GM23248 (cell line): Measurements from ENCODE around the gene UGT8. TPM values are rescaled to one million over a fixed set of nuclear protein-coding genes. Genes with fewer than 3 reads are reported as not detected.

Source experiments
- DNase-seq: peaks from one replicate; pipeline ENCODE4 v3.0.0-alpha.2; 2015
- H2AFZ ChIP-seq: fragments of 200-600 bp; sonication (generic); 2 replicates; pipeline ENCODE4 v1.6.1; 2016; ENCODE audit warnings: antibody characterized with exemption
- H3F3A ChIP-seq: fragments of 200-600 bp; sonication (generic); 2 replicates; pipeline ENCODE4 v1.6.1; 2016; ENCODE audit warnings: mild to moderate bottlenecking, antibody characterized with exemption, mixed run types; ENCODE audit not compliant: insufficient read depth
- H3K27ac ChIP-seq: fragments of 200-600 bp; sonication (generic); 2 replicates; pipeline ENCODE4 v1.5.1; 2016; ENCODE audit warnings: mild to moderate bottlenecking
- H3K27me3 ChIP-seq: fragments of 200-600 bp; sonication (generic); replicated peaks from 2 replicates; pipeline ENCODE4 v1.6.1; 2016; ENCODE audit warnings: mild to moderate bottlenecking; ENCODE audit not compliant: insufficient read depth
- H3K36me3 ChIP-seq: fragments of 200-600 bp; sonication (generic); 2 replicates; pipeline ENCODE4 v1.6.1; 2016; ENCODE audit warnings: low read depth, mild to moderate bottlenecking
- H3K4me1 ChIP-seq: fragments of 200-600 bp; sonication (generic); 2 replicates; pipeline ENCODE4 v1.6.1; 2016; ENCODE audit warnings: mild to moderate bottlenecking; ENCODE audit not compliant: insufficient read depth
- H3K4me2 ChIP-seq: fragments of 200-600 bp; sonication (generic); one replicate; pipeline ENCODE4 v1.6.1; 2016; ENCODE audit warnings: mild to moderate bottlenecking; ENCODE audit not compliant: unreplicated experiment
- H3K4me3 ChIP-seq: fragments of 200-600 bp; sonication (generic); 2 replicates; pipeline ENCODE4 v1.5.1; 2016; ENCODE audit warnings: mild to moderate bottlenecking
- H3K79me2 ChIP-seq: fragments of 200-600 bp; sonication (generic); 2 replicates; pipeline ENCODE4 v1.6.1; 2016; ENCODE audit warnings: mild to moderate bottlenecking; ENCODE audit not compliant: insufficient read depth
- H3K9ac ChIP-seq: fragments of 200-600 bp; sonication (generic); 2 replicates; pipeline ENCODE4 v1.6.1; 2016; ENCODE audit warnings: mild to moderate bottlenecking
- H3K9me2 ChIP-seq: fragments of 200-600 bp; sonication (generic); 2 replicates; pipeline ENCODE4 v1.6.1; 2016; ENCODE audit warnings: mixed run types, mild to moderate bottlenecking, moderate library complexity; ENCODE audit not compliant: insufficient read depth
- H3K9me3 ChIP-seq: fragments of 200-600 bp; sonication (generic); one replicate; pipeline ENCODE4 v1.6.1; 2017; ENCODE audit warnings: low read depth
- H4K20me1 ChIP-seq: fragments of 200-600 bp; sonication (generic); 2 replicates; pipeline ENCODE4 v1.6.0; 2016; ENCODE audit not compliant: insufficient read depth
- EZH2 ChIP-seq: fragments of 200-600 bp; sonication (generic); IDR thresholded peaks from 2 replicates; pipeline ENCODE4 v1.6.1; 2018; ENCODE audit warnings: antibody characterized with exemption, mild to moderate bottlenecking; ENCODE audit not compliant: insufficient read depth, poor library complexity, severe bottlenecking
- EZH2phosphoT487 ChIP-seq: fragments of 200-600 bp; sonication (generic); IDR thresholded peaks from 2 replicates; pipeline ENCODE4 v1.6.1; 2018; ENCODE audit warnings: antibody characterized with exemption, moderate library complexity, mild to moderate bottlenecking, low read depth; ENCODE audit not compliant: insufficient read depth
- WGBS, 2 experiments: methylation state at CpG; one replicate each; pipeline ENCODE4 v1.1.6; 2015 to 2017; ENCODE audit warnings: low lambda C conversion rate in 2 of 2, low coverage in 1 of 2; ENCODE audit errors: missing lambda C conversion rate in 2 of 2; 5-methylcytosine and 5-hydroxymethylcytosine counted together
- in situ Hi-C: fragments of 300-500 bp; cut with MboI; formaldehyde crosslinking; loops from 2 replicates; pipeline ENCODE4 v1.15.0; 2020
- polyA plus RNA-seq: library from polyadenylated mRNA; unstranded; fragments of >200 nt; fragmentation: Nextera tagmentation; extraction: Ambion mirVana; gene quantifications from 2 replicates; pipeline ENCODE4 v1.2.1, GENCODE V29; 2016
- total RNA-seq: library from RNA; depleted of rRNA; stranded (reverse); fragments of >200 nt; shearing (Covaris generic); gene quantifications from 2 replicates; pipeline ENCODE4 v1.2.3, GENCODE V29; 2014

UGT8 gene
- total and polyA plus RNA-seq, 2 experiments from 2014 or later, result not detected

DNA sequence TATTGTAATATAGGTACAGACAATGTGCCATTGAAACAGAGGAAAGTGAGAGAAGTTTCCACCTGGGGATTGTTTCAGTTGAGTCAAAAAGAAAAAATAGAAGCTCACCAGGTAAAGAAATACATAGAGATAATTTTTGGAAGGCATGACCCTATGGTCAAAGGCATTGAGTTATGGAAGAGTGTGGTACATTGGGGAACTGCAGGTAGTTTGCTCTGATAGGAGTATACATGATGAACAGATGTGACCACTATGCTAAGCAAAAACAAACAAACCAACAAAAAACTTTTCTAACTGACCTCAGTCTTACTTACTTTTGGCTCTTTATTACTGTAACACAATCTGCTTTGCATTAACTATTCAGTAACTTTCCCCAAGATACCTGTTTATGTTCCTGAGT is 85.9 kb downstream of the UGT8 start:
- no peak for TF ChIP-seq EZH2
- TF ChIP-seq EZH2phosphoT487, result no peak
- H3K79me2 ChIP-seq, result no peaks in the 10 kb centered on the region
- no peak overlapping the region for H2AFZ ChIP-seq
- H3K9me3 ChIP-seq, result no peaks in the 10 kb centered on the region
- H4K20me1 ChIP-seq, result no peaks in the 10 kb centered on the region
- H3K9me2 ChIP-seq, result no peaks in the 10 kb centered on the region
- 0 out of 2 replicates have a peak, but pooled peaks cover 10% of the 10 kb centered on the region for H3K27me3 ChIP-seq
- DNase-seq, result no peak
- no peak overlapping the region for H3K4me3 ChIP-seq
- H3F3A ChIP-seq, result no peaks in the 10 kb centered on the region
- H3K9ac ChIP-seq, result no peak overlapping the region
- in situ Hi-C loops, result no loop called here
- H3K4me1 ChIP-seq, result no peaks in the 10 kb centered on the region
- no peaks in the 10 kb centered on the region for H3K36me3 ChIP-seq
- H3K4me2 ChIP-seq, result no peak overlapping the region
- H3K27ac ChIP-seq, result no peak overlapping the region

- Histone ChIP-seq H3K9me3 (no peaks in the 10 kb centered on the region), H3K4me3 (no peak overlapping the region), H3K36me3 (no peaks in the 10 kb centered on the region), H3K9me2 (no peaks in the 10 kb centered on the region), H3K9ac (no peak overlapping the region), H3K4me1 (no peaks in the 10 kb centered on the region), H3K4me2 (no peak overlapping the region), H3K79me2 (no peaks in the 10 kb centered on the region), H3K27ac (no peak overlapping the region), H4K20me1 (no peaks in the 10 kb centered on the region), H3F3A (no peaks in the 10 kb centered on the region), H3K27me3 (0 out of 2 replicates have a peak, but pooled peaks cover 10% of the 10 kb centered on the region), H2AFZ (no peak overlapping the region)
- 64 to 65% methylated on average over 3 of the region's 3 CpGs for WGBS, 2 experiments
- TF ChIP-seq EZH2 (no peak), EZH2phosphoT487 (no peak)
- no peak for DNase-seq
- in situ Hi-C loops, result no loop called here
Measured at GRCh38 chr4:114688059-114688458, 89.5 kb downstream of the UGT8 start.

- Histone ChIP-seq H3K4me3 (no peak overlapping the region), H2AFZ (no peak overlapping the region), H4K20me1 (no peaks in the 10 kb centered on the region), H3K27me3 (0 out of 2 replicates have a peak, but pooled peaks cover 5% of the 10 kb centered on the region), H3F3A (no peaks in the 10 kb centered on the region), H3K4me2 (no peak overlapping the region), H3K36me3 (no peaks in the 10 kb centered on the region), H3K27ac (no peak overlapping the region), H3K9ac (no peak overlapping the region), H3K79me2 (no peaks in the 10 kb centered on the region), H3K9me2 (no peaks in the 10 kb centered on the region), H3K4me1 (no peaks in the 10 kb centered on the region), H3K9me3 (no peaks in the 10 kb centered on the region)
- DNase-seq, result no peak
- no peak for TF ChIP-seq EZH2phosphoT487
- no peak for TF ChIP-seq EZH2
- in situ Hi-C loops, result no loop called here
Measured at GRCh38 chr4:114690571-114690970, 92.0 kb downstream of the UGT8 start.

- Histone ChIP-seq H3K79me2 (no peaks in the 10 kb centered on the region), H3K9ac (no peak overlapping the region), H3K4me1 (no peaks in the 10 kb centered on the region), H3F3A (no peaks in the 10 kb centered on the region), H4K20me1 (no peaks in the 10 kb centered on the region), H3K4me2 (no peak overlapping the region), H3K4me3 (no peak overlapping the region), H3K9me2 (no peaks in the 10 kb centered on the region), H3K9me3 (no peaks in the 10 kb centered on the region), H2AFZ (no peak overlapping the region), H3K27me3 (0 out of 2 replicates have a peak, but pooled peaks cover 5% of the 10 kb centered on the region), H3K27ac (no peak overlapping the region), H3K36me3 (no peaks in the 10 kb centered on the region)
- no peak for TF ChIP-seq EZH2
- in situ Hi-C loops, result no loop called here
- no peak for DNase-seq
- 19 to 33% methylated on average over 1 of the region's 1 CpG for WGBS, 2 experiments
Measured at GRCh38 chr4:114691865-114692264, 93.3 kb downstream of the UGT8 start.

DNA sequence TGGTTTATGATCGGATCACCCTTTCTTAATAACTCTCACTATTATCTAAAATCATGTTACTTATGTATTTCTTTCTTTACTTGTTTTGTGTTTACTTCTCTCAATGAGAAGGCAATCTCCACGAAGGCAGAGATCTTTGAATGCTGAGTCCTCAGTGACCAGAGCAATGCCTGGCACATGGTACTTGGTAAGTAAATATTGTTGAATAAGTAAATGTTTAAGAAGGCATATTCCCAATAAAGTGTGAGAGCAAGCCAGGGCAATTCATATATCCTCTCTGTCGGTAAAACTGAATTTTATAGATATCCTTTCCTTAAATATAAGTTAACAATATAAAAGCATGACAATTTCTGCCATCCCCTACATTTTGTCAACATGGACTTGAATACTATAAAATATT is 94.4 kb downstream of the UGT8 start:
- Histone ChIP-seq H3K79me2 (no peaks in the 10 kb centered on the region), H3K4me1 (no peaks in the 10 kb centered on the region), H3K9ac (no peak overlapping the region), H3K27ac (no peak overlapping the region), H3K4me3 (no peak overlapping the region), H3K9me3 (no peaks in the 10 kb centered on the region), H3K9me2 (no peaks in the 10 kb centered on the region), H2AFZ (no peak overlapping the region), H4K20me1 (no peaks in the 10 kb centered on the region), H3K27me3 (0 out of 2 replicates have a peak, but pooled peaks cover 4% of the 10 kb centered on the region), H3F3A (no peaks in the 10 kb centered on the region), H3K4me2 (no peak overlapping the region), H3K36me3 (no peaks in the 10 kb centered on the region)
- no peak for DNase-seq
- 89 to 95% methylated on average over 3 of the region's 3 CpGs for WGBS, 2 experiments
- TF ChIP-seq EZH2, result no peak
- TF ChIP-seq EZH2phosphoT487, result no peak
- in situ Hi-C loops, result no loop called here
